OCI-LY3 (cell line): Measurements from ENCODE around the gene CFAP46.

Experiments used
- EZH2phosphoT487 ChIP-seq: fragments of 200-600 bp; shearing (Covaris generic); IDR thresholded peaks from 2 replicates; pipeline ENCODE4 v1.6.1; 2018; ENCODE audit warnings: antibody characterized with exemption, mixed run types, low read depth
- TF ChIP-seq, protein P1 (sequence below): fragments of 200-600, 300-600 bp; sonication (generic); IDR thresholded peaks from 2 replicates; pipeline ENCODE4 v1.5.1; 2014; ENCODE audit warnings: antibody characterized with exemption, low read length, low read depth

DNA sequence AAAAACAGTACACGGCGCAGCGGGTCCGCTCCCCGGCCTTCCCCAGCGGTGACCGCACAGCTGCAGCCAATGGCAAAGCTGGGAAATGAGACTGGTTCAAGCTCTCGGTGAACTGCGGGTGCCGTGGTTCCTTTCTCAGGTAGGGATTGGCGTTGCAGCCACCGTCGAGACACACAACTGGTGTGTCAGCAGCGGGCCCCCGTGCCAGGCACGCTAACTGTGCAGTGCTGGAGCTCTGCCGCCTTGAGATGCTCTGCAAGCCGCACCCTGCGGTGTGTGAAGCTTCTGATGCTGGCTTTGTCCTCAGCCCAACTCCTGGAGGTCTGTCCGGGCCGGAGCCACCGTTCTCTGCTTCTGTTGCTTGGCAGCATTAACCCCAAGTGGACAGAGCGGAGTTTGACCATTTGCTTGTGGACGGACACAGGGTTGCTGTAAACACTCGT lies 135.8 kb downstream of the CFAP46 start:
- TF ChIP-seq, protein P1, sequence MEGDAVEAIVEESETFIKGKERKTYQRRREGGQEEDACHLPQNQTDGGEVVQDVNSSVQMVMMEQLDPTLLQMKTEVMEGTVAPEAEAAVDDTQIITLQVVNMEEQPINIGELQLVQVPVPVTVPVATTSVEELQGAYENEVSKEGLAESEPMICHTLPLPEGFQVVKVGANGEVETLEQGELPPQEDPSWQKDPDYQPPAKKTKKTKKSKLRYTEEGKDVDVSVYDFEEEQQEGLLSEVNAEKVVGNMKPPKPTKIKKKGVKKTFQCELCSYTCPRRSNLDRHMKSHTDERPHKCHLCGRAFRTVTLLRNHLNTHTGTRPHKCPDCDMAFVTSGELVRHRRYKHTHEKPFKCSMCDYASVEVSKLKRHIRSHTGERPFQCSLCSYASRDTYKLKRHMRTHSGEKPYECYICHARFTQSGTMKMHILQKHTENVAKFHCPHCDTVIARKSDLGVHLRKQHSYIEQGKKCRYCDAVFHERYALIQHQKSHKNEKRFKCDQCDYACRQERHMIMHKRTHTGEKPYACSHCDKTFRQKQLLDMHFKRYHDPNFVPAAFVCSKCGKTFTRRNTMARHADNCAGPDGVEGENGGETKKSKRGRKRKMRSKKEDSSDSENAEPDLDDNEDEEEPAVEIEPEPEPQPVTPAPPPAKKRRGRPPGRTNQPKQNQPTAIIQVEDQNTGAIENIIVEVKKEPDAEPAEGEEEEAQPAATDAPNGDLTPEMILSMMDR = no peak
- no peak for TF ChIP-seq EZH2phosphoT487
